ENCODE data around the gene HPSE2. TPM values are rescaled to one million over a fixed set of nuclear protein-coding genes. Genes with fewer than 3 reads are reported as not detected.
A peak's percentile ranks its signal among the peaks of the same experiment; 100 is the strongest.

The HPSE2 gene
- total RNA-seq, 4 donors from 2014 or later, result 32.3 to 70.0 (median 43.6) TPM

DNA sequence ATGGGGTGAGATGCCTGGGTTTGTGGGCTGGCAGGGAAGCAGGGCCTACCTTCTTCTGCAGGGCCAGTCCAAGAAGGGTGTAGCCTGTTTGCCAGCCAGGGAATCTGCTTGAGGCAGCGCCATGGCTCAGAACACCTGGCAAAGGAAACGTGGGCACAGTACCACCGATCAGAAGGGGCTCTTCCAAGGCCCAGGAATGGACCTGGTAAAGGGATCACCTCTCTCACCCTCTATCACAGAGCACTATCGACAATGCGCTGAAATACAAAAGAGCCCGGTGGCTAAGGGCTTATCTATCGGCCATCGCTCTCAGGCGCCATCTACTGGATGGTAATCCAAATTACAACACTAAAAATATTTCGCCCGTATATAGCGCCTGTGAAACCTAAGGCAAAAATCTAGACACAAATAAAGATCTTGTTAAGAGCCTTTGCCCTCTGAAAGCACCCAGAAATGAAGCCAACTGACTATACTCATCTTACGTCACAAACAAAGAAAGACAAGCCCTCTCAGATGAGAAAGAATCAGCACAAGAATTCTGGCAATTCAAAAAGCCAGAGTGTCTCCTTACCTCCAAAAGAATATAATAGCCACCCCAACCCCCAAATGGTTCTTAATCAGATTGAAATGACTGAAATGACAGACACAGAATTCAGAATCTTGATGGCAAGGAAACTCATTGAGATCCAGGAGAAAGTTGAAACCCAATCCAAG is 571.2 kb downstream of the HPSE2 start:
- DNase-seq (ENCODE audit: extremely low spot score), result no peak
- intact Hi-C loops (cut with DNase I), result loop anchor here (5.0 kb wide), 1 partner anchor 197 kb away; no protein-coding TSS in a partner anchor
- no peaks in the 10 kb centered on the region for H3K27me3 ChIP-seq
- no peak overlapping the region for H3K4me3 ChIP-seq
- no peak for TF ChIP-seq POLR2A (IDR thresholded peaks at IDR 0.05; ENCODE audit: low read depth)
- TF ChIP-seq, protein P1, sequence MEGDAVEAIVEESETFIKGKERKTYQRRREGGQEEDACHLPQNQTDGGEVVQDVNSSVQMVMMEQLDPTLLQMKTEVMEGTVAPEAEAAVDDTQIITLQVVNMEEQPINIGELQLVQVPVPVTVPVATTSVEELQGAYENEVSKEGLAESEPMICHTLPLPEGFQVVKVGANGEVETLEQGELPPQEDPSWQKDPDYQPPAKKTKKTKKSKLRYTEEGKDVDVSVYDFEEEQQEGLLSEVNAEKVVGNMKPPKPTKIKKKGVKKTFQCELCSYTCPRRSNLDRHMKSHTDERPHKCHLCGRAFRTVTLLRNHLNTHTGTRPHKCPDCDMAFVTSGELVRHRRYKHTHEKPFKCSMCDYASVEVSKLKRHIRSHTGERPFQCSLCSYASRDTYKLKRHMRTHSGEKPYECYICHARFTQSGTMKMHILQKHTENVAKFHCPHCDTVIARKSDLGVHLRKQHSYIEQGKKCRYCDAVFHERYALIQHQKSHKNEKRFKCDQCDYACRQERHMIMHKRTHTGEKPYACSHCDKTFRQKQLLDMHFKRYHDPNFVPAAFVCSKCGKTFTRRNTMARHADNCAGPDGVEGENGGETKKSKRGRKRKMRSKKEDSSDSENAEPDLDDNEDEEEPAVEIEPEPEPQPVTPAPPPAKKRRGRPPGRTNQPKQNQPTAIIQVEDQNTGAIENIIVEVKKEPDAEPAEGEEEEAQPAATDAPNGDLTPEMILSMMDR (IDR thresholded peaks at IDR 0.05), result peak; percentile 18 to 41 (median 27)
- TF ChIP-seq EP300 (IDR thresholded peaks at IDR 0.05), result no peak
- no peak overlapping the region for H3K27ac ChIP-seq (replicated peaks in 1 of 4)
- WGBS, result 66% methylated on average over 13 of the region's 13 CpGs
- H3K36me3 ChIP-seq, result no peaks in the 10 kb centered on the region
- no peaks in the 10 kb centered on the region for H3K4me1 ChIP-seq
- peaks cover 0 to 11% (median 10%) of the 10 kb centered on the region in 4 donors for H3K9me3 ChIP-seq

DNA sequence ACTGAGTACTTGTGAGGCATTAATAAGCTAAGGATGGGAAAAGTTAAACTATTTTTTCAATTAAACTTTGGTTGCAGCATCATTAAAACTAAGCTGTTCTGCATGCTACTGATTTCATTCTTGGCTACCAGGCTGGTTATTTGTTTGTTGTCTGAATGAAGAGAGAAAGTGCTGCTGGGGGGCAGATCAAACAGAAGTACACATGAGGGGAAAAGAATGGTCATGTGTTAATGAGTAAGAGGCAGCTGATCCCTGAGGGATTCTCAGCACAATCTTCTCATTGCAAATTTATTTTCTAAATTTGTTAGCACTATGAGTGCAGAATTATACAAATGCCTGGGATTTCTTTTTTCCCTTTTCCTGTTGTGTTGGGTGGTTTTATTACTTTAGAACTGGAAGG is 575.7 kb downstream of the HPSE2 start:
- H3K27ac ChIP-seq (replicated peaks in 1 of 4), result no peak overlapping the region
- no peaks in the 10 kb centered on the region for H3K4me1 ChIP-seq
- TF ChIP-seq POLR2A (IDR thresholded peaks at IDR 0.05; ENCODE audit: low read depth), result no peak
- H3K9me3 ChIP-seq, result peaks cover 0 to 3% (median under 1%) of the 10 kb centered on the region in 4 donors
- DNase-seq (ENCODE audit: extremely low spot score), result no peak
- H3K36me3 ChIP-seq, result no peaks in the 10 kb centered on the region
- H3K4me3 ChIP-seq, result no peak overlapping the region
- intact Hi-C loops (cut with DNase I), result loop anchor here (5.0 kb wide), 1 partner anchor 193 kb away; no protein-coding TSS in a partner anchor
- no peaks in the 10 kb centered on the region for H3K27me3 ChIP-seq

DNA sequence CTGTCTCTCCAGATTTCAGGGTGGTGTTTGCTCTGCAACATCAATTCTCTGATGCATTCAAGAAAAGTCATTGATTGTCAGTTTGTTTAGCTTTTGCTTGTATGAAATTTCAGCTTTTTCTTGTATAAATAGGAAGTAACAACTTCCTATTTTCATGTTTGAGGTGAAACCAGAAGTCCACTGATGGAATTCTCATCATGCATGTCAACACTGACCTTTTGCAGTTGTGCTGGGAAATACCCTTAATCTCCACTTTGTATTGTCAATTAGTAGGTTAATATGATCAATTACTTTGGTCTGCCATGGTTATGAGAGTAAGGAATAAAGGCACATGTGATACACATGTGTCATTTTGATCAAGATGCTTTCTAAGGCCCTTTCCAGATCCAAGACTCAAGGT is 580.2 kb downstream of the HPSE2 start:
- no peak overlapping the region for H3K27ac ChIP-seq (replicated peaks in 1 of 4)
- intact Hi-C loops (cut with DNase I), result no loop called here
- no peaks in the 10 kb centered on the region for H3K9me3 ChIP-seq
- no peak overlapping the region for H3K4me3 ChIP-seq
- DNase-seq (ENCODE audit: extremely low spot score), result no peak
- TF ChIP-seq EP300 (IDR thresholded peaks at IDR 0.05) (no peak), POLR2AphosphoS5 (IDR thresholded peaks at IDR 0.05) (no peak), POLR2A (IDR thresholded peaks at IDR 0.05; ENCODE audit: low read depth) (no peak)
- TF ChIP-seq, protein P1 (IDR thresholded peaks at IDR 0.05), result no peak
- H3K4me1 ChIP-seq, result no peaks in the 10 kb centered on the region
- H3K36me3 ChIP-seq, result no peaks in the 10 kb centered on the region
- no peaks in the 10 kb centered on the region for H3K27me3 ChIP-seq

DNA sequence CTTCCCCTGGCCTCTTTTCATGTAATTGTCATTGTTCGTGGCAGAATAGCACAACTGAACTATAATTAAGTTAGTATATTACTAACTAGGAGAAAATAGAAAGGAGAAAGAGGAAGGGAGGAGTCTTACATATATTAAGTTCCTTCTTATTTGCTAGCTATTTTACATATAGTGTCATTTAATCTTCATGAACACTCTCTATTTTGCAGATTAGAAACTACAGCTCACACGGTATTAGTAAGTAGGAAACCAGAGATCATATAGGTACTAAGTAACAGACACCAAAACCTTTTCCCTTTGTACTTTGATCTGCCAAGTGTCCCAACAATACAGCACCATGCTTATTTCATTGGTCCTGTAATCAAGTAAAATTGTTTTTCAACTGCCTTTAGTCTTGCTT is 586.5 kb downstream of the HPSE2 start:
- no peak for DNase-seq (ENCODE audit: extremely low spot score)
- intact Hi-C loops (cut with DNase I), result no loop called here
- Histone ChIP-seq H3K27me3 (no peaks in the 10 kb centered on the region), H3K27ac (replicated peaks in 1 of 4) (no peak overlapping the region), H3K4me1 (no peaks in the 10 kb centered on the region), H3K36me3 (no peaks in the 10 kb centered on the region), H3K9me3 (no peaks in the 10 kb centered on the region), H3K4me3 (no peak overlapping the region)
- 80% methylated on average over 2 of the region's 2 CpGs for WGBS
- TF ChIP-seq EP300 (IDR thresholded peaks at IDR 0.05) (no peak), POLR2A (IDR thresholded peaks at IDR 0.05; ENCODE audit: low read depth) (no peak), POLR2AphosphoS5 (IDR thresholded peaks at IDR 0.05) (no peak)
- TF ChIP-seq, protein P1 (IDR thresholded peaks at IDR 0.05), result no peak

DNA sequence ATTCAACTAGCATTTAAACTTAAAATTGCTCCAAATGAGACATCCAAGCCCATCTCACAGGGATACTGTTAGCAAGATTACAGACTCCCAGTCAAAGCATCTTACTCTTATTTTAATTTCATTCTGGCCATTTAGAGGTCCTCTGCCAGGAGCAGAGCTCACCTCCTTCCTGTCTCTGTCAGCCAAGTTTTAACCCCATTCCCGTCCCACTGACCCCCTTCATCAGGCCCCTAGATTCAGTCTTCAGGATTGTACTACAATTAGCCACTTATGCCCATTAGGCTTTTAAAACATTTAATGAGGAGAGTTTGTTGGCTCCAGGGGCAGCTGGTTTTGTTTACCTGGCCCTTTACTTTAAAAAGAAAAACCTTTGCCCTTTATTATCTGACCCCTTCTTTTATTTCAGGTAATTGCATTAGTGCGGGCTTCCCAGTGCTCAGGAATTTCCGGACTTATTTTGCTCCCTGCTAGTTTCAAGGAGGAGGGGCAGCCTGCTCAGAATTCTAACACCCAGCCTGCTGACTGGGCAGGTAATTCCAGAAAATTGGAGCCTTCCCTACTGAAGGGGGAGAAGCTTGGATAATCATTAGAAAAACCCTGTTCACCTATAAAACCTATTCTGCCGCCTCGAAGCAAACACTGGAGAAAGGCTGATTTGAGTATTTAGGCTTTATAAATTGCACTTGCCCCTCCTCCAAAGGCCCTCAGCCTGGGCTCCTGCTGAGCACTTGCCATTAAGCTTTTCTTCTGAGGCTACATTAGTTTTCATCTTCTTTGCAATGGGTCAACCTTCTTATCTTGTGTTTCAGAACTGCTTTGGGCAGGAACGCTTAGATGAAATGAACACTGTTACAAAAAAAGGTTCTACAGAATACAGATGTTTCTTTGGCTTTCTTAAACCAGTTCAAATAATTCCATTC is 588.4 kb downstream of the HPSE2 start:
- H3K4me3 ChIP-seq, result no peak overlapping the region
- H3K27ac ChIP-seq (replicated peaks in 1 of 4), result no peak overlapping the region
- no peak for DNase-seq (ENCODE audit: extremely low spot score)
- no peaks in the 10 kb centered on the region for H3K27me3 ChIP-seq
- no peaks in the 10 kb centered on the region for H3K9me3 ChIP-seq
- TF ChIP-seq EP300 (IDR thresholded peaks at IDR 0.05) (no peak), POLR2AphosphoS5 (IDR thresholded peaks at IDR 0.05) (no peak), POLR2A (IDR thresholded peaks at IDR 0.05; ENCODE audit: low read depth) (no peak)
- TF ChIP-seq, protein P1 (IDR thresholded peaks at IDR 0.05), result no peak
- H3K36me3 ChIP-seq, result no peaks in the 10 kb centered on the region
- 67% methylated on average over 6 of the region's 6 CpGs for WGBS
- no peaks in the 10 kb centered on the region for H3K4me1 ChIP-seq
- intact Hi-C loops (cut with DNase I), result no loop called here

All from esophagus muscularis mucosa (tissue), 4 donors.